Activated CD4-positive, alpha-beta T cell treated with anti-CD3 and anti-CD28 coated beads for 36 hours (primary cell): ENCODE data around the gene PIK3R2. TPM values are rescaled to one million over a fixed set of nuclear protein-coding genes. Genes with fewer than 3 reads are reported as not detected.
A peak's percentile ranks its signal among the peaks of the same experiment; 100 is the strongest.

ENCODE experiments used
- ATAC-seq: fragments of 200-7000 bp; cut with Tn5 transposase; one replicate; pipeline ENCODE4 v1.10.0; 2021; ENCODE audit warnings: mild to moderate bottlenecking, moderate library complexity
- CTCF ChIA-PET: fragments of 350-600 bp; sonication (Branson Sonifier 250); formaldehyde crosslinking; loops from one replicate; lab custom pipeline; 2021; ENCODE audit warnings: antibody characterized with exemption; lab: Charles Lee
- POLR2A ChIA-PET: fragments of 350-600 bp; sonication (Branson Sonifier 250); formaldehyde crosslinking; loops from one replicate; lab custom pipeline; 2021; ENCODE audit warnings: antibody characterized with exemption, inconsistent platforms; lab: Charles Lee
- DNase-seq: peaks from one replicate; pipeline ENCODE4 v3.0.0-alpha.2; 2020
- H3K27ac Mint-ChIP-seq: one replicate; pipeline ENCODE4 v1.8.0; 2021; ENCODE audit warnings: mixed read lengths
- H3K27me3 Mint-ChIP-seq: one replicate; pipeline ENCODE4 v1.8.0; 2021; ENCODE audit warnings: mixed read lengths
- H3K36me3 Mint-ChIP-seq: one replicate; pipeline ENCODE4 v1.8.0; 2021; ENCODE audit warnings: low read depth, mixed read lengths
- H3K4me1 Mint-ChIP-seq: one replicate; pipeline ENCODE4 v1.8.0; 2021; ENCODE audit warnings: mixed read lengths
- H3K4me3 Mint-ChIP-seq: one replicate; pipeline ENCODE4 v1.8.0; 2021; ENCODE audit warnings: mild to moderate bottlenecking, moderate library complexity, mixed read lengths
- H3K9me3 Mint-ChIP-seq: one replicate; pipeline ENCODE4 v1.8.0; 2021; ENCODE audit warnings: low read depth, mixed read lengths
- intact Hi-C, 2 experiments: fragments of 100-400 bp; cut with DNase I in 1 of 2; cut with micrococcal nuclease in 1 of 2; formaldehyde crosslinking; loops; one replicate each; pipeline versions ENCODE4 v1.14.2 to v1.15.1; 2022 to 2024; cut with DNase I, micrococcal nuclease
- total RNA-seq, 2 experiments: library from RNA; stranded (reverse); gene quantifications; one replicate each; pipeline ENCODE4 v1.2.3, GENCODE V29; 2021

PIK3R2 gene
- total RNA-seq, 2 experiments from 2014 or later = 18.9 to 20.2 TPM

DNA sequence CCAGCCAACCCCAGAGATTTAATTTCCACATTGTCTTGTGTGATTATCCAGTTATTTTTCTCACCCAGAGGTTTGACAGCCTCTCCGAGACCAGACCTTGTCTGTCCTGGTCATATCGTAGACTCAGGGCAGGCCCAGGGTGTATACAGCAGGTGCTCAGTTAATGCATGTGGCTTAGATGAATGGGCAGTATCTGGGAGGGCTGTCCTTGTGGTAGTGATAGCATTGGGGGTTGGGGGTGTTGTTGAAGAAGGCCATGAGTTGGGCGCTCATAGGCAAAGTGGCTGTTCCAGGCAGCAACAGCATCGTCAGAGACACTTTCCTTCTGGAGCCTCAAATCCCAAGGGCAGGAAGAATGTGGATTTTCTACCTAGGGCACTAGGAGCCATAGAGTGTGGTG, 38.5 kb upstream of the PIK3R2 start:
- no peak overlapping the region for H3K4me3 Mint-ChIP-seq
- DNase-seq (no peak), ATAC-seq (no peak)
- POLR2A ChIA-PET = no interaction called here
- peaks cover 25% of the 10 kb centered on the region for H3K4me1 Mint-ChIP-seq
- CTCF ChIA-PET = no interaction called here
- intact Hi-C loops = no loop called here
- H3K27ac Mint-ChIP-seq = no peak overlapping the region
- no peaks in the 10 kb centered on the region for H3K9me3 Mint-ChIP-seq
- no peaks in the 10 kb centered on the region for H3K36me3 Mint-ChIP-seq
- no peaks in the 10 kb centered on the region for H3K27me3 Mint-ChIP-seq

DNA sequence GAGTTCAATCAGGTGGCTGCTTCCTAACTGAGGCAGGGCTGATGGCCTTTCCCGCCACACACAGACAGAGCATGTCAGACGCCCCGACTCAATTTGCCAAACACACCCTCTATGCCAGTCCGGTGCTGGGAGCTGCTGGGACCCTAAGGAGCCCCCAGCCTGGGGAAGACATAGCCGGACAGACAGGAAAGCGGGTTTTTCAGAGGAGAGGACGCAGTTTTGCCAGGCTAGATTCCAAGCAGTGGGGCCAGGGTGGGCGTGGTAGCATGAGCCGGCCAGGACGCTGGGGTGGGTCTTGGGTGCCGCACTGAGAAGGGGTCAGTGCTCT, 35.6 kb upstream of the PIK3R2 start:
- no peaks in the 10 kb centered on the region for H3K27me3 Mint-ChIP-seq
- ATAC-seq (no peak), DNase-seq (peak; percentile 16)
- peaks cover 3% of the 10 kb centered on the region for H3K36me3 Mint-ChIP-seq
- POLR2A ChIA-PET = no interaction called here
- H3K4me3 Mint-ChIP-seq = peak overlapping the region; percentile 74
- intact Hi-C loops = loop anchor here in 1 of 2 experiments (1.0 kb wide), 10 partner anchors 20 to 519 kb away; partner anchors contain the start of genes ELL, LSM4, MAP1S and MAST3
- H3K9me3 Mint-ChIP-seq = no peaks in the 10 kb centered on the region
- peaks cover 38% of the 10 kb centered on the region for H3K4me1 Mint-ChIP-seq
- CTCF ChIA-PET = interaction anchor here (0.6 to 1.3 kb wide), 4 partner anchors 26 to 121 kb away, joined by 3 to 4 read pairs (median 3); no protein-coding TSS in a partner anchor
- H3K27ac Mint-ChIP-seq = peak overlapping the region; percentile 73

DNA sequence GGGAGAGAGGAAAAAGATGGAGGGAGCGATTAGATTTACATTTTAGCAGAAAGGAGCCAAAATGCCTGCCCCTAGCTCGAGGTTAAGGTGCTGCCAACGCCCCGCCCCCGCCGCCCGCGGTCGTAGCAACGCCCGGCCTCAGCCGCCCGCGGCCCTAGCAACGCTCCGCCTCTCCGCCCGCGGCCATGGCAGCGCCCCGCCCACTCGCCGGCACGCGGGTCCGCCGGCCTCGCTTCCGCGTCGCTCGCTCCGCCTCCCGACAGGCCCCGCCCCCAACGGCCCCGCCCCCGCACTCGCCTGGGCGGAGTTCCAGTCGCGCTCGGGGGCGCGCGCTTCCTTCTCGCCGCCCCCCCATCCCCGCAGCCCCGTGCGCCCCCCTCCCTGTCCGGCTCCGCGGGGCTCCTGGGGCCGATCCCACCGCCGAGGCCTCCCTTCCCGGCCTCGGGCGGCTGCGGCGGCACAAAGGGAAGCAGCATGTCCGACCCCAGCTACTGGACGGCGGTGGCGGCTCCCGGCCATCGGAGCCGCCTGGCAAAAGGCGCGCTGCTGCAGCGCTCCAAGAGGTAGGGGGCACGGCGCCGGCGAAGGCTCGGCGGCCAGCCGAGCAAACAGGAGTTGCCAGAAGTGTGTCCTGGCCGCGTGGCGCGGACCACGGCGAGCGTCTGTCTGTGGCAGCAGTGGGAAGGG, 35.1 kb upstream of the PIK3R2 start:
- H3K36me3 Mint-ChIP-seq = peaks cover 3% of the 10 kb centered on the region
- POLR2A ChIA-PET = no interaction called here

DNA sequence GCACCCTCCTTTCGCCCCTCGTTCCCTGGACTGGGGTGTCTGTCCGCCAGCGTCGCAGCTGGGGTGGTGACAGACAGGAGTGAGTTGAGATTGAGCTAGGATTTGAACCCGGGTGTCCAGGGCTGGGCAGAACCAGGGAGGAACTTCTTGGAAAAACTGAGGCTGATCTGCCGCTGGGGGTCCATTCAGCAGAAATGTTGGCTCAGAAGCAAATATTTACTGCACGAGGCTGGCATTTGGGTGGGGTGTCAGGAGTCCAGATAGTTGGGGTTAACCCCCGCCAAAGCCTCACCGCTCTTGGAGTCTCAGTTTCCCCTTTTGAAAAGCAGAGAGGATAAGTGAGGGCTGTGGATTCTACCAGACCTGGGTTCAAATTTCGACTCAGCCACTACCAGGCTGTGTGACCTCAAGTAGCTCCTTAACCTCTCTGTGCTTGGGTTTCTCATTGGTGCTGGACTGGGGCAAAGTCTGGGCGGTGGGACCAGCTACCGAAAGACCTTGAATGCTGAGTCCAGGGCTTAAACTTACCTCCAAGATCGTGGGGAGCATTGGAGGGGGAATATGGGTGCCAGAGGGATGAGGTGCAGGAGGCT, 34.4 kb upstream of the PIK3R2 start:
- peak overlapping the region; percentile 84 for H3K27ac Mint-ChIP-seq
- intact Hi-C loops = loop anchor here (1.0 to 2.0 kb wide), 3 partner anchors 34 to 161 kb away; partner anchors contain the start of gene PIK3R2 (in 1 of the 2)
- H3K4me3 Mint-ChIP-seq = peak overlapping the region; percentile 74
- H3K36me3 Mint-ChIP-seq = peaks cover 6% of the 10 kb centered on the region
- ChIA-PET POLR2A (interaction anchor here (0.5 to 0.9 kb wide), 2 partner anchors 21 to 305 kb away, joined by 3 read pairs; partner anchors contain the start of gene MAST3), CTCF (interaction anchor here (0.6 to 1.7 kb wide), 8 partner anchors 8 to 180 kb away, joined by 3 to 7 read pairs (median 4); partner anchors contain the start of gene IL12RB1)
- no peaks in the 10 kb centered on the region for H3K9me3 Mint-ChIP-seq
- no peaks in the 10 kb centered on the region for H3K27me3 Mint-ChIP-seq
- DNase-seq (peak; percentile 15), ATAC-seq (no peak)
- peaks cover 34% of the 10 kb centered on the region for H3K4me1 Mint-ChIP-seq

More for the DNA sequence above, 35.1 kb upstream of the PIK3R2 start:
- intact Hi-C loops = loop anchor here (1.0 to 2.0 kb wide), 13 partner anchors 21 to 518 kb away; partner anchors contain the start of genes PIK3R2 (in 2 of the 2), ELL (in 1 of the 2), LSM4 (in 1 of the 2) and MAP1S (in 1 of the 2)
- peaks cover 35% of the 10 kb centered on the region for H3K4me1 Mint-ChIP-seq
- H3K27ac Mint-ChIP-seq = peak overlapping the region; percentile 84
- H3K9me3 Mint-ChIP-seq = no peaks in the 10 kb centered on the region
- peak; percentile 97 for DNase-seq
- peak; percentile 79 for ATAC-seq
- CTCF ChIA-PET = interaction anchor here (0.6 to 1.3 kb wide), 6 partner anchors 26 to 121 kb away, joined by 3 to 4 read pairs (median 3); no protein-coding TSS in a partner anchor
- H3K27me3 Mint-ChIP-seq = no peaks in the 10 kb centered on the region
- H3K4me3 Mint-ChIP-seq = peak overlapping the region; percentile 74

DNA sequence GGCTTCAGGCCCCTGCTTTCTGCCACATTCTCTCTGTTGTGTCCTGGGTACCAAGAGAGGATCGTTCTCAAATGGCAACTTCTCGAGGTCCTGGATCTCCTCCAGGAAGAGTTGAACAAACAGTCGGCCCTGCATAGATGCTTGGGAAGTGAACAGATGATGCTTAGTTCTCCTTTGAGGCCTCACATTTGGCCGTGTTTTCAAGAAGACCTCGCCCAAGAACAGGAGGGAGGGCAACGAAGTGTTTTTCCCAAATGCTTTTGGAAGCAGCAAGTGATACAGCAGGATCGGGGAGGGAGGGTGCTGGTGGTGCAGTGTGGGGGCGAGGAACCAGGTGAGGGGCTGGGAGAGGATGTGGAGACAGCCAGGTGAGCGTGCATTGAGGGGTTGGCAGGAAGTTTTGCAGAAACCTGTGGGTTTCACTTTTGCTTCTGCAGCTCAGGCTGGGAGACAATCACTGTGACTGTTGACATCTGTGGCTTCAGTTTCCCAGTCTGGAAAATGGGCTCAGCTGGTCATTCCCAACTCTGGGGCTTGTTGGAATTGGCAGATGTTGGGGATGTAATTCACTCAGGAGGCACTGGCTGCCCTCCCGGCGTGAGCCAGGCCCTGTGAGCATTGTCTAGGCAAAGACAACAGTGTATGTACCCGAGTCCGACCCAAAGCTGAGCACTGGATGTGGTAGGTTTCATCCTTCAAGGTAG, 33.8 kb upstream of the PIK3R2 start:
- Mint-ChIP-seq H3K4me3 (peak overlapping the region; percentile 74), H3K27me3 (no peaks in the 10 kb centered on the region), H3K27ac (peak overlapping the region; percentile 84), H3K36me3 (peaks cover 12% of the 10 kb centered on the region), H3K9me3 (no peaks in the 10 kb centered on the region), H3K4me1 (peaks cover 34% of the 10 kb centered on the region)
- POLR2A ChIA-PET = interaction anchor here (0.9 kb wide), 1 partner anchor 21 kb away, joined by 3 read pairs; the partner anchor contains the start of gene MAST3
- DNase-seq = peak; percentile 66
- peak; percentile 63 for ATAC-seq
- intact Hi-C loops = loop anchor here (2.0 kb wide), 2 partner anchors 34 to 118 kb away; partner anchors contain the start of gene PIK3R2 (in 1 of the 2)
- CTCF ChIA-PET = interaction anchor here (0.7 to 2.0 kb wide), 9 partner anchors 8 to 181 kb away, joined by 3 to 8 read pairs (median 4); partner anchors contain the start of gene IL12RB1

DNA sequence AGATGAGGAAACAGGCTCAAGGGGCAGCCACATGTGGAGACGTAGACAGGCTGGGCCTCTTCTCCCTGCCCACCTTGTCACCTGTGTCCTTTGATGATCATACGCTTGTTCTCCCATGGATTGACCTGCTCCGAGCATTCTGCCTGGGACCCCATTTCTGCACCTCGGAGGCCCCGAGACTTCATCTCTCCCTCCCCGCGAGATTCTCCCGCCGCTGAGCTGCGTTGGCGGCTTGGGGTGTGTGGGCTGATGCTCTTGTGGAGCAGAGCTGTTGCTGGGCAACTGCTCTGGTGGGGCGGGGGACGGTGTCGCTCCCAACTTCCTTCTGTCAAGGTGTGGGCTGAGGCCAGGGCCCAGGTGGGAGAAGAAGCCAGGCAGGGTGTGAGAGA, 33.3 kb upstream of the PIK3R2 start:
- DNase-seq (peak; percentile 77), ATAC-seq (peak; percentile 36)
- Mint-ChIP-seq H3K27ac (peak overlapping the region; percentile 84), H3K36me3 (peaks cover 17% of the 10 kb centered on the region), H3K4me1 (peaks cover 34% of the 10 kb centered on the region), H3K27me3 (no peaks in the 10 kb centered on the region), H3K9me3 (no peaks in the 10 kb centered on the region), H3K4me3 (peak overlapping the region; percentile 74)
- CTCF ChIA-PET = interaction anchor here (0.7 to 2.0 kb wide), 6 partner anchors 9 to 181 kb away, joined by 3 to 8 read pairs (median 5); partner anchors contain the start of gene IL12RB1
- intact Hi-C loops = loop anchor here (2.0 kb wide), 2 partner anchors 33 to 119 kb away; partner anchors contain the start of gene PIK3R2 (in 1 of the 2)
- POLR2A ChIA-PET = interaction anchor here (0.6 to 0.9 kb wide), 2 partner anchors 22 to 799 kb away, joined by 3 read pairs; partner anchors contain the start of genes COPE and MAST3

DNA sequence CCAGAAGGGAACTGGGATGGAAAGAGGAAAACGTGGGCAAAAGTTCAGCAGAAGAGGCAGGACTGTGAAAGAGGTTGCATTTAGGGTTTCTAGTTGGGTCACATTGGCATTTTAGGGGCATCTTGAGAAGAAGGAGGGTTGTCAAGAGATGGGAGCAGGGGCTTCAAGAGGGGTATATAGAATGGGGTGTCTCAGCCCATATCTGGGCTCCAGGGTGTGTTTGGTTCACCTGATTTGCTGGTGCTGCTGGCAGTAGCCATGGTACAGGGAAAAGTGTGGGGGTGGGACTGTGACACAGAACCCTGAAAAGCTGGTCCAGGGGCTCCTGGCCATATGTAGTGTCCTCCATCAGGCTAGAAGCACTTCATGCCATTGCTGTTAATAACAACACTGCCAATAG, 32.8 kb upstream of the PIK3R2 start:
- intact Hi-C loops = no loop called here
- no peaks in the 10 kb centered on the region for H3K9me3 Mint-ChIP-seq
- ChIA-PET CTCF (interaction anchor here (0.6 to 2.0 kb wide), 4 partner anchors 30 to 128 kb away, joined by 3 to 8 read pairs (median 5); partner anchors contain the start of gene IL12RB1), POLR2A (interaction anchor here (0.6 kb wide), 1 partner anchor 799 kb away, joined by 3 read pairs; the partner anchor contains the start of gene COPE)
- ATAC-seq (no peak), DNase-seq (no peak)
- H3K27me3 Mint-ChIP-seq = no peaks in the 10 kb centered on the region
- peak overlapping the region; percentile 74 for H3K4me3 Mint-ChIP-seq
- H3K27ac Mint-ChIP-seq = peak overlapping the region; percentile 84
- peaks cover 34% of the 10 kb centered on the region for H3K4me1 Mint-ChIP-seq
- H3K36me3 Mint-ChIP-seq = peaks cover 18% of the 10 kb centered on the region

DNA sequence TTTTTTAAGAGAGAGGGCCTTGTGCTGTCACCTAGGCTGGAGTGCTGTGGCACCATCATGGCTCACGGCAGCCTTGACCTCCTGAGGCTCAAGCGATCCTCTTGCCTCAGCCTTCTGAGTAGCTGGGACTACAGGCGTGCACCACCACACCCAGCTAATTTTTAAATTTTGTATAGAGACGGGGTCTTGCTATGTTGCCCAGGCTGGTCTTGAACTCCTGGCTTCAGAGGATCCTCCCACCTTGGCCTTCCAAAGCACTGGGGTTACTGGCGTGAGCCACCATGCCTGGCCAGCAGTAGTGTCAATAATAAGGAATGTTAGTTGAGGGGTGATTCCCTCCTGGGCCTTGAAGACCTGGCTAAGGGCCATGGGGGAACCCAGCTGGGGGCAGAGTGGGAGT, 31.8 kb upstream of the PIK3R2 start:
- Mint-ChIP-seq H3K36me3 (peaks cover 23% of the 10 kb centered on the region), H3K27me3 (no peaks in the 10 kb centered on the region), H3K9me3 (no peaks in the 10 kb centered on the region), H3K4me3 (no peak overlapping the region), H3K4me1 (peaks cover 34% of the 10 kb centered on the region), H3K27ac (peak overlapping the region; percentile 31)
- ATAC-seq (no peak), DNase-seq (no peak)
- intact Hi-C loops = no loop called here
- CTCF ChIA-PET = interaction anchor here (2.0 kb wide), 1 partner anchor 31 kb away, joined by 8 read pairs; no protein-coding TSS in a partner anchor
- POLR2A ChIA-PET = no interaction called here

DNA sequence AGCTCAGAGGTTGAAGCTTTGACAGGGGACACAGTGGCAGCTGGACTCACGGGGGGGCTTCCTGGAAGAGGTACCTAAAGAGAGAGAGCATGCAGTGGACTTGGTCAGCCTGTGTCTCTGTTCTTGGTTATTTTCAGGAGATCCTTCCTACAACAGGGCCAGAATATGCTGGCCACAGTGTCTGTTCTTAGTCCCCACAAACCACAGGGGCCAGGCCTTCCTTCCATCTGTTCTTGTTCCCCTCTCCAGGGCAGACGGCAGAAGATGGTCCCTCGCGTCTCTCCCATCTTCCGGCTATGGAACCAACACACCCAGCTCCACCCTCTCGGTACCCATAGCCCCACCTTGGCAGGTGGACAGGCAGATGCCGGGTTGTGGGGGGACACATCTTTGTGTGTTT, 30.5 kb upstream of the PIK3R2 start:
- POLR2A ChIA-PET = no interaction called here
- H3K9me3 Mint-ChIP-seq = no peaks in the 10 kb centered on the region
- peaks cover 31% of the 10 kb centered on the region for H3K4me1 Mint-ChIP-seq
- ATAC-seq = no peak
- CTCF ChIA-PET = interaction anchor here (0.9 kb wide), 1 partner anchor 29 kb away, joined by 3 read pairs; no protein-coding TSS in a partner anchor
- H3K27ac Mint-ChIP-seq = no peak overlapping the region
- H3K36me3 Mint-ChIP-seq = peaks cover 25% of the 10 kb centered on the region
- intact Hi-C loops = no loop called here
- no peaks in the 10 kb centered on the region for H3K27me3 Mint-ChIP-seq
- no peak overlapping the region for H3K4me3 Mint-ChIP-seq
- DNase-seq = no peak

DNA sequence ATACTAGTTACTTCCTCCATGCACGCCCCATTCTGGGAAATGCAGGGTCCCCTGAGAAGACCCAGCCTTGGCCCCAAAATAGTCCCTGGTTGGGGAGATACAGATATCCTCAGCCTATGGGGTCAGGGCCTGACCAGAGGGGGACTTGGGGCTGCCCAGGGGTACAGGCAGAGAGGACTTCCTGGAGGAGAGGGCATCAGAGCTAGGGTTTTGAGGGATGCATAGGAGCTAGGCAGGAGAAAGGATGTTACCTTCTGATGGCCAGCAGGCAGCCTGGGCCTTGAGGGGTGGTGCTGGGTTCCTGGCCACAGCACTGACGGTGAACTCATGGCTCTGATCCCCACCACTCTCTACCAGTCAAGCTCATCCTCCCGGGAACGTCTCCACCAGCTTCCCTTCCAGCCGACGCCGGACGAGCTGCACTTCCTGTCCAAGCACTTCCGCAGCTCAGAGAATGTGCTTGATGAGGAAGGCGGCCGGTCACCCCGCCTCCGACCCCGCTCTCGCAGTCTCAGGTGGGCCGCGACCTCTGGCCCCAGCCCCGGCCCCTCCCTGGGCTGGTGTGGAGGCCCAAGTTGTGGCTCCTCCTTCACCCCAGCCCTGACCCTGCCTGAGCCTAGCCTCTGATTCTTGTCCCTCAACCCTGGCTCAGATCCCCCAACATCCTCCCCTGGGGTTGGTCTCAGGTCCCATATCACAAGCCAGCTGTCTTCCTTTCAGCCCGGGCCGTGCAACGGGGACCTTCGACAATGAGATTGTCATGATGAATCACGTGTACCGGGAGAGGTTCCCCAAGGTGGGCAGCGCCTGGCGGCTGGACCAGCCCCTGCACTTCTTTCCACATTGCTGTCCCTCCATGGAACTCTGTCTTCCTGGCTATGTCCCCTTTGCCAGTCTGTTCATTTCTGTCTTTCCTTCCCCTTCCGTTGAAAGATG, 29.8 kb upstream of the PIK3R2 start:
- H3K4me3 Mint-ChIP-seq = no peak overlapping the region
- H3K4me1 Mint-ChIP-seq = peaks cover 28% of the 10 kb centered on the region
- ATAC-seq = no peak
- ChIA-PET CTCF (interaction anchor here (0.9 kb wide), 1 partner anchor 29 kb away, joined by 3 read pairs; no protein-coding TSS in a partner anchor), POLR2A (no interaction called here)
- intact Hi-C loops = no loop called here
- H3K36me3 Mint-ChIP-seq = peaks cover 25% of the 10 kb centered on the region
- no peak for DNase-seq
- no peaks in the 10 kb centered on the region for H3K9me3 Mint-ChIP-seq
- no peak overlapping the region for H3K27ac Mint-ChIP-seq
- H3K27me3 Mint-ChIP-seq = no peaks in the 10 kb centered on the region
